K562 (cell line): ENCODE measurements around the gene PRKAR1B. TPM values are rescaled to one million over a fixed set of nuclear protein-coding genes. Genes with fewer than 3 reads are reported as not detected.

Experiments
- ATAC-seq: fragments of 200-7000 bp; cut with Tn5 transposase; 3 replicates; pipeline ENCODE4 v1.9.1; 2020; ENCODE audit warnings: moderate library complexity
- BruUV-seq: library from RNA; stranded (reverse); fragments of 400-500 nt; replicated peaks from 2 replicates; lab custom pipeline; 2021; lab: Mats Ljungman, UMichigan
- CTCF ChIA-PET: fragments of 300-600 bp; formaldehyde crosslinking; extraction: SDS; loops from one replicate; lab custom pipeline; 2021; ENCODE audit warnings: low intra/inter-chr PET ratio; lab: Yijun Ruan, JAX
- POLR2A ChIA-PET: fragments of 300-600, 350-650 bp; sonication (Branson Sonifier 250); formaldehyde crosslinking; extraction: SDS; loops from one replicate; lab custom pipeline; 2021; ENCODE audit warnings: antibody characterized with exemption, inconsistent platforms; lab: Yijun Ruan, JAX
- DNase-seq, 4 experiments: peaks; one replicate each; pipeline versions ENCODE4 v3.0.0 to v3.0.0-alpha.2; 2011 to 2018; ENCODE audit warnings: low spot score in 3 of 4, mixed read lengths in 3 of 4; ENCODE audit errors: extremely low read depth in 1 of 4
- FAIRE-seq: peaks from 2 replicates; lab custom pipeline; 2011; peaks lifted over from hg19 to GRCh38; lab: Jason Lieb, UNC
- H2AFZ ChIP-seq: 2 replicates; pipeline ENCODE4 v1.6.0; 2011; ENCODE audit warnings: low read depth, low read length, control low read depth, inconsistent platforms
- H3K27ac ChIP-seq: fragments of 200-600 bp; 3 replicates; pipeline ENCODE4 v1.8.0; 2011; ENCODE audit warnings: low read depth, mild to moderate bottlenecking, control low read depth, inconsistent platforms, low read length, moderate library complexity, mixed read lengths; ENCODE audit errors: extremely low read depth
- H3K27me3 ChIP-seq, 2 experiments: fragments of 300-600 bp in 1 of 2; 2 replicates in 1 of 2; 3 replicates in 1 of 2; pipeline versions ENCODE4 v1.6.0 to v1.8.0; 2011; ENCODE audit warnings: inconsistent platforms in 2 of 2, low read length in 2 of 2, mild to moderate bottlenecking in 1 of 2, mixed read lengths in 1 of 2, moderate library complexity in 1 of 2; ENCODE audit not compliant: control insufficient read depth in 2 of 2, insufficient read depth in 2 of 2
- H3K36me3 ChIP-seq: fragments of 300-600 bp; 3 replicates; pipeline ENCODE4 v1.8.0; 2011; ENCODE audit warnings: mild to moderate bottlenecking, low read length, inconsistent platforms; ENCODE audit not compliant: control insufficient read depth, insufficient read depth
- H3K4me1 ChIP-seq, 2 experiments: fragments of 200-600 bp in 1 of 2; replicated peaks in 1 of 2; 2 replicates in 1 of 2; 3 replicates in 1 of 2; pipeline versions ENCODE4 v1.5.1 to v1.8.0; 2011; ENCODE audit warnings: inconsistent platforms in 2 of 2, low read length in 2 of 2, mild to moderate bottlenecking in 1 of 2, mixed read lengths in 1 of 2, moderate library complexity in 1 of 2; ENCODE audit not compliant: control insufficient read depth in 2 of 2, insufficient read depth in 2 of 2
- H3K4me2 ChIP-seq: 2 replicates; pipeline ENCODE4 v1.6.1; 2011; ENCODE audit warnings: low read length, control low read depth, inconsistent platforms, mixed read lengths; ENCODE audit not compliant: insufficient read depth
- H3K4me3 ChIP-seq: fragments of 200-600 bp; sonication (generic), shearing (Covaris generic); 2 replicates; pipeline ENCODE4 v1.5.1; 2016; ENCODE audit warnings: control low read depth, inconsistent platforms
- H3K79me2 ChIP-seq: fragments of 200-600 bp; 3 replicates; pipeline ENCODE4 v1.8.0; 2011; ENCODE audit warnings: low read length, inconsistent platforms; ENCODE audit not compliant: control insufficient read depth, insufficient read depth
- H3K9ac ChIP-seq, 2 experiments: 2 replicates each; pipeline versions ENCODE4 v1.6.0 to v1.6.1; 2011; ENCODE audit warnings: low read depth in 2 of 2, low read length in 2 of 2, control low read depth in 1 of 2, inconsistent platforms in 1 of 2, mild to moderate bottlenecking in 1 of 2, mixed read lengths in 1 of 2; ENCODE audit not compliant: insufficient read depth in 1 of 2
- H3K9me1 ChIP-seq: one replicate; pipeline ENCODE4 v1.6.0; 2011; ENCODE audit warnings: inconsistent platforms, mild to moderate bottlenecking, low read length, moderate library complexity; ENCODE audit not compliant: control insufficient read depth, insufficient read depth
- H3K9me3 ChIP-seq: replicated peaks from 2 replicates; pipeline ENCODE4 v1.5.1; 2011; ENCODE audit warnings: low read depth, low read length, inconsistent platforms; ENCODE audit not compliant: control insufficient read depth, insufficient read depth
- H4K20me1 ChIP-seq: replicated peaks from 2 replicates; pipeline ENCODE4 v1.6.1; 2011; ENCODE audit warnings: low read length, inconsistent platforms, mixed read lengths; ENCODE audit not compliant: control insufficient read depth, insufficient read depth
- ARID3B ChIP-seq: fragments of 250-450 bp; sonication (Bioruptor Pico); IDR thresholded peaks from 2 replicates; pipeline ENCODE4 v1.4.0; 2020; ENCODE audit warnings: borderline replicate concordance
- FOXP1 ChIP-seq: sonication (generic); formaldehyde crosslinking; IDR thresholded peaks from 2 replicates; pipeline ENCODE4 v1.8.0; 2022; ENCODE audit warnings: mild to moderate bottlenecking, missing genetic modification reagents
- GABPB1 ChIP-seq: sonication (generic); formaldehyde crosslinking; IDR thresholded peaks from 2 replicates; pipeline ENCODE4 v1.8.0; 2022; ENCODE audit warnings: mild to moderate bottlenecking, missing genetic modification reagents
- TFAP4 ChIP-seq: sonication (generic); formaldehyde crosslinking; IDR thresholded peaks from 2 replicates; pipeline ENCODE4 v1.8.0; 2022; ENCODE audit warnings: missing genetic modification reagents, mild to moderate bottlenecking, moderate library complexity, borderline replicate concordance
- TGIF2 ChIP-seq: sonication (generic); formaldehyde crosslinking; IDR thresholded peaks from 2 replicates; pipeline ENCODE4 v1.8.1; 2022; ENCODE audit warnings: mild to moderate bottlenecking, missing genetic modification reagents, moderate library complexity
- ZFP36 ChIP-seq: fragments of 150-350 bp; IDR thresholded peaks from 2 replicates; pipeline ENCODE4 v1.6.1; 2018; ENCODE audit warnings: low read length, low read depth; ENCODE audit not compliant: partially characterized antibody
- ZNF445 ChIP-seq: fragments of 250-450 bp; sonication (Bioruptor Pico); IDR thresholded peaks from 2 replicates; pipeline ENCODE4 v1.4.0; 2020; ENCODE audit warnings: low read depth, mild to moderate bottlenecking, moderate library complexity
- ZNF589 ChIP-seq: fragments of 200-800 bp; sonication (Bioruptor generic); IDR thresholded peaks from 2 replicates; pipeline ENCODE4 v1.6.1; 2016; ENCODE audit warnings: low read depth, missing genetic modification characterization, missing compliant biosample characterization
- WGBS: fragments of 100-300 bp; shearing (Covaris generic); methylation state at CpG from one replicate; pipeline ENCODE4 v1.1.6; 2016; ENCODE audit warnings: low coverage, mixed read lengths; ENCODE audit not compliant: insufficient coverage; ENCODE audit errors: missing lambda C conversion rate; 5-methylcytosine and 5-hydroxymethylcytosine counted together
- in situ Hi-C: fragments of 300-500 bp; cut with MboI; formaldehyde crosslinking; loops from 4 replicates; pipeline ENCODE4 v1.15.0; 2018; ENCODE audit warnings: inconsistent platforms, mixed read lengths
- intact Hi-C: fragments of 100-400 bp; cut with micrococcal nuclease; formaldehyde crosslinking; loops from 2 replicates; pipeline ENCODE4 v1.14.2; 2022
- polyA plus RNA-seq, 8 experiments: library from polyadenylated mRNA; depleted of rRNA in 4 of 8; stranded (reverse) in 5 of 8; unstranded in 3 of 8; fragments of >200 nt; fragmentation: Nextera tagmentation in 2 of 8; fragmentation: Illumina TruSeq in 1 of 8; extraction: Ambion mirVana in 2 of 8; extraction: Trizol in 1 of 8; gene quantifications; 2 replicates each; pipeline versions ENCODE4 v1.2.1 to v1.2.3, GENCODE V29; 2011 to 2014; ENCODE audit warnings: inconsistent platforms in 1 of 8, missing spikeins in 1 of 8
- total RNA-seq, 7 experiments: library from RNA; depleted of rRNA in 6 of 7; stranded (reverse); fragments of >200 nt in 6 of 7; fragmentation: Illumina TruSeq in 2 of 7; extraction: Trizol in 2 of 7; gene quantifications; 2 replicates each; pipeline versions ENCODE4 v1.2.1 to v1.2.3, GENCODE V29; 2011 to 2021; ENCODE audit warnings: low replicate concordance in 1 of 7

The PRKAR1B gene
- total and polyA plus RNA-seq, 9 of the 15 experiments (the other 6 are each of a cell fraction or from before 2014, with no cell fraction given), result 0.99 to 30.5 (median 12.7) TPM

DNA sequence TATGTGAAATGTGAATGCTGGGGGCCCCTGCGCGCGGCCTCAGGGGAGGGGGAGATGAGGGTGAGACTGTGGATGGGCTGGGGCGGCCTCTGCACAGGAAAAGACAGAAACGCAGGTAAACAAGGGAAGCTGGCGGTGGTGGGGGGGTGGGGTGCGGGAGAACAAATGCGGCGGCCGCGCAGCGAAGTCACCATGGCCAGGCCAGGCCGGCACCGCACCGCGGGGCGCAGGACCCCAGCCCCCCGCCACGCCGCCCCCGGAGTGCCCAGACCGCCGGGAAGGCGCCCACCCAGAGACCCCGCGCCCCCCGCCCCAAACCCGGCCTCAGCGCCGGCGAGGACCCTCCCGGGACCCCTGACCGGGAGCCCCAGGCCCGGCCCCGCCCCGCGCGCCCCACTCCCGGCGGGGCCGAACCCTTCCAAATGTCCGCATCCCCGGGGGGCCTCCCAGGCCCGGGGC, 15.1 kb downstream of the PRKAR1B start:
- intact Hi-C loops, result no loop called here
- POLR2A ChIA-PET, result no interaction called here
- Histone ChIP-seq H3K9me3 (peaks cover 2% of the 10 kb centered on the region; the same call in 1 of the 2 replicates), H3K27me3 (no peaks in the 10 kb centered on the region), H3K9me1 (no peaks in the 10 kb centered on the region), H3K79me2 (no peaks in the 10 kb centered on the region), H3K4me3 (no peak overlapping the region), H3K4me1 (peaks cover 0 to 9% of the 10 kb centered on the region in 2 experiments; a peak in 1 of 5 replicates), H3K36me3 (peaks cover 16% of the 10 kb centered on the region; the same call in 2 of the 3 replicates), H2AFZ (no peak overlapping the region), H4K20me1 (no peaks in the 10 kb centered on the region), H3K27ac (no peak overlapping the region), H3K4me2 (no peak overlapping the region), H3K9ac (no peak overlapping the region)
- no peak for TF ChIP-seq ARID3B (CRISPR knock-in tag)
- CTCF ChIA-PET, result no interaction called here
- ATAC-seq (no peak), DNase-seq (no peak), FAIRE-seq (no peak)
- in situ Hi-C loops, result no loop called here
- no CpG with 5 or more reads among the region's 44 CpGs for WGBS
- no TSS peak for BruUV-seq

DNA sequence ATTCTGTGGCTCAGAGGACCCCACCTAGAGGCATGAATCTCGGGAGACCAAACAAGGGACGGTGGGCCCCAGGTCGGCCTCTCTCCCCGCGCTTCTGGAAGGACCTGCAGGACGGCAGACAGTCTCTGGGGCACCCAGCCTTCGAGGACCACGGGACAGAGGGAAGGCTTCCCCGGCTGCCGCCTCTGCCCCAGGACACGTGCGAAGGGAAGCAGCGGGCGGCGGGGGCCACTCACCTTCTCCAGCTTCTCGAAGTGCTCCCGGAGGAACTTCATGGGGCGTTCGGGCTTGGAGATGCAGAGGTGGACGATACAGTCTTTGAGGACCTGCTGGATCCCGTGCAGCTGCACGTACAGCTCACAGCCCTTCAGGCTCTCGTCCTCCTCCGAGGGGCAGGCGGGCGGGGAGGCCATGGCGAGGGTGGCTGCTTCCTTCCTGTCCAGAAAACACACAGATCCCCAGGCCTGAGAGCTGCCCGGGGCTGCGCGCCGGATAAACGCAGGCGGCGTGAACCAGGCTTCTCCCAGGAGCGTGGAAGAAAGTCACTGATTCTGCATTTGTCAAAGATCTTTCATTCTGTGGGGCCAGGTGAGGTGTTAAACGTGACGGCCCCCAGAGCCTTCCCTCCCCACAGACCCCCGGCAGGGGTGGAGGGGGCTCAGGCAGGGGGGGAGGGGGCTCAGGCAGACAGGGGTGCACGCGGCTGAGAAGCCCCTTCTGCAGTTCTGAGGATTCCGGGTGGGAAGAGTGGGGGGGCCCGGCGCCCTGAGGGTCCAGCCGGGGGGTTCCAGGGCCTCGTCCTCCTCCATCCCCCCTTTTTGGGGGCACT, 15.8 kb downstream of the PRKAR1B start:
- no peak for FAIRE-seq
- WGBS, result 91% methylated on average over 25 of the region's 45 CpGs
- peaks cover 0 to 9% of the 10 kb centered on the region in 2 experiments; a peak in 1 of 5 replicates for H3K4me1 ChIP-seq
- POLR2A ChIA-PET, result no interaction called here
- intact Hi-C loops, result no loop called here
- in situ Hi-C loops, result no loop called here
- no peaks in the 10 kb centered on the region for H3K79me2 ChIP-seq
- no peak overlapping the region for H3K9ac ChIP-seq
- H3K27ac ChIP-seq, result no peak overlapping the region
- H3K9me1 ChIP-seq, result no peaks in the 10 kb centered on the region
- CTCF ChIA-PET, result no interaction called here
- DNase-seq, result no peak
- H4K20me1 ChIP-seq, result no peaks in the 10 kb centered on the region
- H3K9me3 ChIP-seq, result peaks cover 2% of the 10 kb centered on the region; the same call in 1 of the 2 replicates
- H2AFZ ChIP-seq, result no peak overlapping the region
- no peak overlapping the region for H3K4me2 ChIP-seq
- no peak overlapping the region for H3K4me3 ChIP-seq
- no TSS peak for BruUV-seq
- H3K36me3 ChIP-seq, result peaks cover 13% of the 10 kb centered on the region; the same call in 1 of the 3 replicates
- no peaks in the 10 kb centered on the region for H3K27me3 ChIP-seq
- no peak for ATAC-seq
- TF ChIP-seq ZNF589 (CRISPR knock-in tag) (no peak), TFAP4 (no peak), TGIF2 (no peak), ZFP36 (no peak), GABPB1 (CRISPR knock-in tag) (no peak), ZNF445 (CRISPR knock-in tag) (no peak), FOXP1 (no peak)
